ACC112 (cell line): ENCODE data around the gene CD248.

Experiments used
- H2AFZ ChIP-seq: fragments of 200-600 bp; sonication (generic); one replicate; pipeline ENCODE4 v1.6.0; 2017; ENCODE audit warnings: antibody characterized with exemption, low read length; ENCODE audit not compliant: unreplicated experiment
- H3K27ac ChIP-seq: fragments of 200-600 bp; sonication (generic); 2 replicates; pipeline ENCODE4 v1.5.1; 2014; ENCODE audit warnings: low read depth, mild to moderate bottlenecking, antibody characterized with exemption, low read length, moderate library complexity
- H3K27me3 ChIP-seq: fragments of 200-600 bp; sonication (generic); 2 replicates; pipeline ENCODE4 v1.6.1; 2014; ENCODE audit warnings: mild to moderate bottlenecking, antibody characterized with exemption, low read length, moderate library complexity, mixed read lengths; ENCODE audit not compliant: insufficient read depth
- H3K36me3 ChIP-seq: fragments of 200-600 bp; sonication (generic); 2 replicates; pipeline ENCODE4 v1.6.1; 2016; ENCODE audit warnings: mild to moderate bottlenecking, antibody characterized with exemption, low read length, moderate library complexity, mixed read lengths; ENCODE audit not compliant: insufficient read depth
- H3K4me1 ChIP-seq: fragments of 200-600 bp; sonication (generic); one replicate; pipeline ENCODE4 v1.6.1; 2016; ENCODE audit warnings: low read length, mixed read lengths; ENCODE audit not compliant: insufficient read depth, unreplicated experiment, control insufficient read depth
- H3K4me3 ChIP-seq: fragments of 200-600 bp; sonication (generic); 2 replicates; pipeline ENCODE4 v1.5.1; 2014; ENCODE audit warnings: mild to moderate bottlenecking, low read depth, low read length
- H3K79me2 ChIP-seq: fragments of 200-600 bp; sonication (generic); one replicate; pipeline ENCODE4 v1.6.0; 2016; ENCODE audit warnings: low read length; ENCODE audit not compliant: control insufficient read depth, unreplicated experiment, insufficient read depth

The CD248 gene

DNA sequence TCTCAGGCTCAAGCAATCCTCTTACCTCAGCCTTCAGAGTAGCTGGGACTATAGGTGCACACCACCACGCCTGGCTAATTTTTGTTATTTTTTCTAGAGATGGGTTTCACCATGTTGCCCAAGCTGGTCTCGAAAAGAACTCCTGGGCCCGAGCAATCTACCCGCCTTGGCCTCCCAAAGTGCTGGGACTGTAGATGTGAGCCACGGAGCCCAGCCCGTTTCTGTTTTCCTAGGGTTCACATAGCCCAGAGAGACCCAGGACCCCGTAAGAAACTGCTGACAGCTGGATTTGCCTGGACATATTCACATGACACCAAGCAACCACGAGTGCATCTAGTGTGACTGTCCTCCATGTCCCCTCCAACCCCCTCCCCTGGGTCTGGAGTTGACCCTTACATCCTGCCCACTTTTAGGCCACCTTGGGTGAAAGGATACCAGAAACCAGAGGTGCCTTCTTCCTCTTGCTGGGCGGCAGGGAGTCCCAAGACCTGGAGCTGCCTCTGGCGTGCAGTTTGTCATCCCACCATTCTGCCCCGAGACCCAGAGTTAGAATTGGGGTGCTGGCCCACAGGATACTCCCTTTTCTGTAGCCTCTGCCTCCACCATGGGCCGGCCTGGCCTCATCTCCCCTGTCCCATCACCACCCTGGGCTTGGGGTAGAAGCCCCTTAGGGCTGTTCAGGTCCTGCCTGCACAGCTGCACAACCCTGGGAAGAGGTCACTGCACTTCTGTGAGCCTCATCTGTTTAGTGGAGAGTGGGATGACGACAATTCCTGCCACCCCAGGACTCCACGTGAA, 23.0 kb upstream of the CD248 start:
- H3K36me3 ChIP-seq, result no peaks in the 10 kb centered on the region
- no peak overlapping the region for H3K27ac ChIP-seq
- H3K79me2 ChIP-seq, result peaks cover 32% of the 10 kb centered on the region
- H3K4me3 ChIP-seq, result no peak overlapping the region
- H3K27me3 ChIP-seq, result no peaks in the 10 kb centered on the region
- no peak overlapping the region for H2AFZ ChIP-seq
- H3K4me1 ChIP-seq, result peaks cover 29% of the 10 kb centered on the region

- Histone ChIP-seq H3K79me2 (peaks cover 33% of the 10 kb centered on the region), H3K36me3 (no peaks in the 10 kb centered on the region)
Observed at GRCh38 chr11:66339162-66339675, 22.4 kb upstream of the CD248 start.

DNA sequence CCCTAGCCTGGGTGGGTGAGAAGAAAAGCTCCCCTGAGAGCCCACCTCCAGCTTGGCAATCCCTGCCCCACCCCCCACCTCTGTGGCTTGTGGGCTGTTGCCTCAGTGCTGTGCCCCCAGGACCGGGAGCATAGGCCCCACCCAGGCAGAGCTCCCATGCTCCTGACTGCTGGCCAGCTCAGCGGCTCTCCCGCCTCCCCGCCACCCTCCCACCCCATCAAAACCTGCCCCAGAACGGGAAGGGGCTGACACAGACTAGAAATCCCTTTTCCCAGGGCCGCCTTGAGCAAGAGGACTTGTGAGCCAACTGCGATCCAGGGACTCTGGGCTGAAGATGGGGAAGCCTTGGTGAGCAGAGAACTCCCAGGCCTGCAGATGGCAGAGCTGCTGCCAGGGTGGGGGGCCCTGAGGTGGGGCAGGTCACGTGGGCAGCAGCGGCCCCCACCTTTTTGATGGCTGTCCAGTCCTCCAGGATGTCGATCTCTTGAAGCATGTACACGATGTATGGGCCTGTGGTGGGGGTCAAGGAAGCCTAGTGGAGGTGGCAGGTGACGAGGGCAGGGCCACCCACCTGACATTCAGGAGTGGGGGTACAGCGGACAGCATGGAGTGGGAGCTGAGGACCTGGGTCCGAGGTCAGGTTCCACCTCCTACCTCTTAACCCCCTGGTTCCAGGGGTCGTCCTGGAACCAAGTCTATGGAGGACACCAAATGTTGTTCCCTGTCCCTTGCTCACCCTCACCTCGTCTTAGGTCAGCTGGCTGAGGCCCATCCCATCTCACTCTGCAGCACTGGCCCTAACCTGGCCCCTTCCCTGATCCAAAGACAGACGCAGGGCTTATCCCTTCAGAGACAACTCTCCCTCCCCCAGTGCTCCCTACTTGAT, 21.7 kb upstream of the CD248 start:
- Histone ChIP-seq H3K27ac (peak overlapping the region; percentile 99; the same call in 1 of the 2 replicates), H3K36me3 (no peaks in the 10 kb centered on the region; the same call in 1 of the 2 replicates), H3K4me3 (no peak overlapping the region), H3K4me1 (peaks cover 31% of the 10 kb centered on the region), H3K27me3 (no peaks in the 10 kb centered on the region), H3K79me2 (peaks cover 32% of the 10 kb centered on the region), H2AFZ (no peak overlapping the region)

More at GRCh38 chr11:66339162-66339675, 22.4 kb upstream of the CD248 start:
- Histone ChIP-seq H3K27ac (no peak overlapping the region), H3K27me3 (no peaks in the 10 kb centered on the region), H3K4me3 (no peak overlapping the region), H3K4me1 (peaks cover 35% of the 10 kb centered on the region), H2AFZ (no peak overlapping the region)

GRCh38 chr11:66337103-66337899, 20.5 kb upstream of the CD248 start:
- Histone ChIP-seq H3K4me3 (peak overlapping the region; percentile 18), H3K36me3 (peaks cover 8% of the 10 kb centered on the region; the same call in 1 of the 2 replicates), H3K4me1 (peaks cover 31% of the 10 kb centered on the region), H3K27ac (peak overlapping the region; percentile 99), H3K79me2 (peaks cover 31% of the 10 kb centered on the region), H2AFZ (no peak overlapping the region), H3K27me3 (no peaks in the 10 kb centered on the region)

DNA sequence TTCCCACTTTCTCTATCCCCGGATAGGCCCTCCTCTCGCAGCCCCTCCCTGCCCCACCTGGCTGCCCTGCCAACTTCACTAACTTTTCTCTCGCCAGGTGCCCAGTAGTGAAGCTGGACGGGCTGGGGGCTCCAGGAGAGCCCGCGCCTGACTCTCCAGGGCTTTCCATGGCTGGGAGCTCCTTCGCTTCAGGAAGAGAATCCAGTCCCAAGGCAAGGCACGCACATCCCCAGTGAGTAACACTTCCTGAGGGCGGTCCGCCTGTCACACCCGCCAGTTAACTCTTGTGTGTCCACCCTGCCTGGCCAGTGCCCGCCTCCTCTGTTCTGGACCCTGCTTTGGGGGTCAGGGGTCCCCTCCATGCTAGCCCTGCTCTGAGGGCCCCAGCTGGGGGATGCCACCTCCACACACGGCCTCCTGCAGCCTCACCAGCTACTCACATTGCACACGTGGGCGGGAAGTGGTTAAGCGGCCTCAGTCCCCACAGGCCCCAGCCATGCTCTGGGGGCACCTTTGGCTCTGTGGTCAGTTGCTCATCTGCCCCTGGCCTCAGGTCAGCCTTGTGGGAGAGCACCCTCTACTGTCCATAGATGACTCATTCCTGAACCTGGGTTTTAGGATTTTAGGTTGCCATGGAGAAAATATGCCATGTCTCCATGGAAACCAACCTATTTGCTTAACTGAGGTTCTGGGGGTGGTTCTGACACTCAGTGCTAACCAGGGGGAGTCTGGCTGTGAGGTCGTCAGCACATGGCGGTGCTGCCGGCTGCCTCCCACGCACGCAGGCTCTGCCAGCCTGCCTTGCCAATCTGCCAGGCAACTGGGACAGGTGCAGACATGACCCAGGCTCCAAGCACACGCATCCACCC, 19.6 kb upstream of the CD248 start, which contains the start of gene RIN1:
TSS of gene RIN1 (minus strand) at position 201 of the 869 bp plus-strand sequence. CDS start at position 169, 32 bp downstream.
- Histone ChIP-seq H3K27ac (peak within 1 kb of the TSS; percentile 99), H3K4me1 (peaks cover 31% of the 10 kb centered on the region), H3K36me3 (peaks cover 8% of the 10 kb centered on the region; the same call in 1 of the 2 replicates), H2AFZ (no peak within 1 kb of the TSS), H3K79me2 (peaks cover 31% of the 10 kb centered on the region), H3K27me3 (no peaks in the 10 kb centered on the region), H3K4me3 (peak within 1 kb of the TSS; percentile 93)

- Histone ChIP-seq H3K4me3 (peak overlapping the region; percentile 93), H3K27me3 (no peaks in the 10 kb centered on the region), H3K4me1 (peaks cover 31% of the 10 kb centered on the region), H3K36me3 (peaks cover 8% of the 10 kb centered on the region; the same call in 1 of the 2 replicates), H2AFZ (no peak overlapping the region), H3K79me2 (peaks cover 31% of the 10 kb centered on the region), H3K27ac (peak overlapping the region; percentile 99)
Observed at GRCh38 chr11:66335531-66336233, 18.8 kb upstream of the CD248 start.

DNA sequence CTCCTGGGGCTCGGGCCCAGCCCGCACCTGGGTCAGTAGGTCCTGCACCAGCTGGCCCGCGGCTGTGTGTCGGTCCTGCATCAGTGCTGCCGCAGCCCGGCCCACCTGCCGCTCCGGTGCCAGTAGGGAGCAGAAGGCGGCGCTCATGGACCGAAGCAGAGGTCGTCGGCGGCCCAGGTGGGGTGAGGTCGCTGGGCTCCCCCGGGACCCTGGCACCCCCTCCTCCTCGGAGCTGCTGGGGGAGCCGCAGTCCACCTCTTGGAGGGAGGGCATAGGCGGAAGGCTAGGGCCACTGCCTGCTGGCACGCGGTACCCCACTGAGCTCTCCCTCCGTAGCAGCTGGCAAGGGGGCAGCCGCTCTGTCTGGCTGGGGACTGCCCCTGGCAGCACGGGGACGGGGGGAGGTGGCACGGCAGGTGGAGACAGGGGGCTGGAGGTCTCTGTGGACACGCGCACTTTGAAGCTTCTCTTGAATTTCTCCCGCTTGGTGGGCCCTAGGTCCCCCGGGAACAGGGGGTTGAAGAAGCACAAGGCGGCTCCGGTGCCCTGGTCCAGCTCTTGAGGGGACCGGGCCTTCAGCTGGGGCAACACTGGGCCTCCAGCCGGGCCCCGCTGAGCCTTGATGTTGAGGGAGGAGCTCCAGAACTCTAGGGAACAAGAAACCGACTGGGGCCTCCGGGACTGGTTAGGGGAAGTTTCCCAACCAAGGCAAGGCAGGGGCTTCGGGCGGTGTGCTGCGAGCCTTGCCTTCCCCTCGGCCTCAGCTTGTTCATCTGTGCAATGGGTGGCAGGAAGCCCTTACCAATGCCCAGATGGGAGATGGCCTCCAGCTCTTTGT, 18.0 kb upstream of the CD248 start:
- H2AFZ ChIP-seq, result no peak overlapping the region
- H3K4me3 ChIP-seq, result peak overlapping the region; percentile 93
- H3K79me2 ChIP-seq, result peaks cover 31% of the 10 kb centered on the region
- peaks cover 8% of the 10 kb centered on the region; the same call in 1 of the 2 replicates for H3K36me3 ChIP-seq
- no peaks in the 10 kb centered on the region for H3K27me3 ChIP-seq
- H3K4me1 ChIP-seq, result peaks cover 31% of the 10 kb centered on the region
- peak overlapping the region; percentile 99 for H3K27ac ChIP-seq

DNA sequence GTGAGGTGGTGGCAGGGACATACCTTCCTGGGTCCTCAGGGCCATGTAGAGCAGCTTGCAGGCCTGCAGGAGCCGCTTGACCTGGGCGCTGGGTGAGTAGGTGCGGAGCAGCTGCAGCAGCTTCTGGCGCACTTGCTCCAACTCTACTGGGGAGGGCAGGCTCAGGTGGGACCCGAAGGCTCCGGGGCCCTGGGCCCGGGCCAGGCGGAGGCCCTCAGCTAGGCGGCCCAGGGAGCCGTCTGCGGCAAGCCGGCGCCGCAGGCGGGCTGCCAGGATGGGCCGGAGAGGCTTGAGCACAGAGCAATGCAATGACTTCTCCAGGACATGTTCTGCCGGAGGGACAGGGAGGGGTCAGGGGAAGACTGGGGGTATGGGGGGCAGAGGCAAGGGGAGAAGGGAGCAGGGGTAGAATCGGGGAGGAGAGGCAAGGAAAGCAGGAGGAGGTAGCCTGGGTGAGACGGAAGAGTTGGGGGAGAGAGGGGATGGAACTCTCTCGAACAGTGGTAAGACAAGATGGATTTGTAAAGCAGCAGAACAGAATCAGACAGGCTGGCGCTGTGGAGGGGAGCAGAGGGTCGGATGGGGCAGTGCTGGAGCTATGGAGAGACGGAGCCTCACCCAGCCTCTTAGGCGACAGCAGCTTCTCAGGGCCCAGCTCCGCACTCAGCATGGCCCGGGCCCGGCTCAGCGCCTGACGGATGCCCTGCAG, 17.2 kb upstream of the CD248 start:
- peaks cover 31% of the 10 kb centered on the region for H3K79me2 ChIP-seq
- H3K4me3 ChIP-seq, result peak overlapping the region; percentile 93
- H3K27ac ChIP-seq, result no peak overlapping the region
- H3K36me3 ChIP-seq, result peaks cover 8% of the 10 kb centered on the region; the same call in 1 of the 2 replicates
- H3K4me1 ChIP-seq, result peaks cover 31% of the 10 kb centered on the region
- no peaks in the 10 kb centered on the region for H3K27me3 ChIP-seq
- H2AFZ ChIP-seq, result no peak overlapping the region
